ENCODE data around the gene PI16.
"Not testable (repeated sequence)": the region's sequence is repeated elsewhere in the genome, so short reads cannot be mapped to it uniquely, and the experiment has no call there.

Gene PI16

DNA sequence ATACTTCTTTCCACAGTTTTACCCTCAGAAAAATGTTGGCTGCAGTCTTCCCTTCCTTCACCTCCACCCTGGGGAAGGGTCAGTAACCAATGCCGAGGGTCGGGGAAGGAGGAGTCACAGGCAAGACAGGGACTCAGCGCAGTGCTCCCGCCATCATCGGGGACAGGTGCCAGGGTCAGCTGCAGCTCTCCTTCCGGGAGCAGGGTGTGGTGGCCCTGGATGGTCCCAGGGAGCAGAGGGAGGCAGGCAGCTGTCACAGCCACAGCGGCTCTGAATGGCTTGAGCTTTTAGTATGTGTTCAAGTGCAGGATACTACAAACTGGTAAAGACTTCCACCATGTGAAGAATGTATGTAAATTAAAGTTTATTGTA is 26.0 kb upstream of the PI16 start:
- in situ Hi-C loops (cut with MboI; ENCODE audit: low sequenced_read_pairs): no loop called here

DNA sequence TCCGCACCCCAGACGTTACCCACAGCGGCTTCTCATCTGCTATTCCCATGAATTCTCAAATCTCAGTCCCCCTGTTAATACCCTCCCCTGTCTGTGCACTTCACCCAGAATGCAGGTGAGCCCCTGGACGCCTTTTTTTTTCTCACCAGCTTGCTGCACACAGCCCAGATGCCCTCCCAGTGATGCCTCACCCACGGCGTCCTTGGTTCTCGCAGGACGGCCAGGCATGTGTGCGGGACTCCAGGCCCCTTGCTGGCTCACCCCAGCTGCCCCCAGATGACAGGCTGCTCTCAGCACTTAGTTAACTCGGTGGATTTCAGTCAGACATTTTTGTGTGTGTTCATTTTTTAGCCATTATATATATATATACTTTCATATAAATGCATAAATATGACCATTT is 25.4 kb upstream of the PI16 start:
- in situ Hi-C loops (cut with MboI; ENCODE audit: low sequenced_read_pairs): no loop called here

DNA sequence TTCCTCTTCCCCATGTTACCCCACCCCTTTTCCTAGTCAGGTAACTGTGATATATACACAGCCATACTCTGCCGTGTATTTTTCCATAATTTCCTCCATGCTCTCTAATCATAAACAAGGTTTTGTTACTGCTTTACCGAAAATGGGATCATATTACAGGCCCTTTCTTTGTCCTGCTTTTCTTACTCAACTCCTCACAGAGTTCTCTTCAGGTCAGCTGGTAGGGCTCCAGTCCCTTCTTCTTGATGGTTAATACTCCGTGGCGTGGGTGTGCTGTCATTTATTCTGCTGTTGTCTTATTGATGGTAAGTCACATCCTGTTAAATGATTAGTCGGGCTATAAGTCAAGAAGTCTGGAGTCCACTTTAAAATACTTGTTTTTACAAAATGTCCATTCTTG is 24.9 kb upstream of the PI16 start:
- in situ Hi-C loops (cut with MboI; ENCODE audit: low sequenced_read_pairs): no loop called here

DNA sequence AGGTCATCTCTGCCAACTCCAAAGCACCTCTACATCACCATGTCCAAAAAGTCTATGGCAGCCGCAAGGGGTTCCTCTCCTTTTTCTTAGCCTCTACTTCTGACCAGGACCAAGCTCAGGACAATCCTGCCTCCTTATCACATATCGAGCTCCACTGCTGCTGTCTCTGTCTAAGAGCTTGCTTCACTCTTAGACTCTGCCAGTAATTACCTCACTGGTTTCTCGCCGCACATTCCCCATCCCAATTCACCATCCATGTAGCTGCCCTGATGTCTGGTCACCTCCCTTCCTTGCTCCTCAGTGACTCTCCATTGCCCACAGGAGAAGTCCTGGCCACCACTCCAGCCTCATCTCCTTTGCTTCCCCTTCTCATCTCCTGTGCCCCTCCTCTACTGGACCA is 24.1 kb upstream of the PI16 start:
- in situ Hi-C loops (cut with MboI; ENCODE audit: low sequenced_read_pairs): no loop called here

DNA sequence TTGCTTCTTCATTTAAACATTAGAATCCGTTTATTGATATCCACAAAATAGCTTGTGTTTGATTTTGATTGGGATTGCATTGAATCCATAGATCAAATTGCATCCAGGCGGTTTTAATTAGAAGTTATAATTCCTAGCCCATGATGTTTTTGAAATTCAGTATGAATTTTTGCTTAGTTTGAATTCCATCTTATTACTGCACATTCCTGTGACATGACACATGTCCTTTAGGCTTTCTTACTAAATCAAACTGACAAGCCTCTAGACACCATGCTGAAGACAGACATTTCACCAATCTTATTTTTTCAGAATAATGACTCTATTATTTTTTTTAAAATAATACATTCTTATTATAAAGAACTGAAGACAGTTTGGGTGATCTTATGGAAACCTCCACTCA is 21.4 kb upstream of the PI16 start:
- in situ Hi-C loops (cut with MboI; ENCODE audit: low sequenced_read_pairs): no loop called here

DNA sequence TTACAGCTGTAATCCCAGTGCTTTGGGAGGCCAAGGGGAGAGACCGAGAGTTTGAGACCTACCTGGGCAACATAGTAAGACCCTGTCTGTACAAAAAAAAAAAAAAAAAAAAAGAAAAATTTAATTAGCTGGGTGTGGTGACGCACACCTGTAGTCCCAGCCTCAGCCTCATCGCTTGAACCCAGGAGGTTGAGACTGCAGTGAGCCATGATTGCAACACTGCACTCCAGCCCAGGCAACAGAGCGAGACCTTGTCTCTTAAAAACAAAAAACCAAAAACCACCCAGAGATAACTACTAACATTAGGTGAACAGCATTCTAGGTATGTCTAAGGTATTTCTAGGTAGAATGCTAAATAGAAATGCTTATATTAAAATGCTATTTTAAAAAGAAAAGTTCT is 21.0 kb upstream of the PI16 start:
- in situ Hi-C loops (cut with MboI; ENCODE audit: low sequenced_read_pairs): no loop called here

DNA sequence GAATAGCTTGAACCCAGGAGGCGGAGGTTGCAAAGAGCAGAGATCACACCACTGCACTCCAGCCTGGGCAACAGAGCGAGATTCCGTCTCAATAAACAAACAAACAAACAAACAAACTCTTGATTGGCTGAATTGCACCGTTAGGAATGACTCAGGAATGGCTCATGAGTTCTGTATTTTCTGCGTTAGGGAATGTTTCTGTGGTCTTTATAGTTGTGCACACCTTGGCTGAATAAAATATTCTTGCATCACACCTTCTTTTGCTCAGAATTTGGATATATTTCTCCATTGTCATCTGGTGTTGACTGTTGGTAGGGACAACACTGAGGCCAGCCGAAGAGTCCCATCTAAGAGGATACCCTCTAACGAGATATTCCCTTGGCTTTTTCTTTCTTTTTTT is 19.6 kb upstream of the PI16 start:
- in situ Hi-C loops (cut with MboI; ENCODE audit: low sequenced_read_pairs): no loop called here

DNA sequence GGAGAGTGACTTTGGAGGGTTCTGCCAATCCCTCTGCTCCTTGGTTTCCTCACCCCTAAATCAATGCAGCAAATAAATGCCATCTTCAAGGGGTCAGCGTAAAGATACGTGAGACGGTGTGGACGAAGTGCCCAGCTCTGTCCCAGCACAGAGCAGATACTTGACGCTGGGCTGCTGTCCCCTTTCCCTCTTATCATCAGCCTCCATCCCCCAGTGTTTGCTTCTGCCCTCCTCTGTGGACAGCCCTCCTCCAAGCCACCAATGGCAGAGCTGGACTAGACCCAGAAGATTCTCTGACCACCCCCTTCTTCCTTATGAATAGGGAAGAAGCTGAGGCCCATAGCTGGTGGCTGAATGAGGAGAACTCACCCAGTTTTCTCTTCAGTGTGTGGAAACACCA is 17.7 kb upstream of the PI16 start:
- in situ Hi-C loops (cut with MboI; ENCODE audit: low sequenced_read_pairs): no loop called here

DNA sequence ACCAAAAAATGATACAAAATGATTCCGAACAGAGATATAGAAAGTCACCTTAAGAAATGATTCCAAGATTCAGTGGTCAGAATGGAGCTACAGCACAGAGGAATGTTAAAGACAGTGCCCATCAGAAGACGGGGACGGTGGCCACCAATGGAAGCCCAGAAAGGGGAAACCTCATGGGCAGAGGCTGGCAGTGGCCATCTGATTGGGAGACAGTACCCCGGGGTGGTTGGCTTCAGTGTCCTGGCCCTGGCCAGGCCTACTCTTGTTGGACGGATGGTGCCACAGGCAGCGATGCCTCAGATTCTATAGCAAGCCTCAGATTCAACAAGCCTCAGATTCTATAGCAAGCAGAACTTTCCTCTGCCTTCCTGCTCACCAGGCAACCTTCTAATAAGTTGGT is 16.6 kb upstream of the PI16 start:
- in situ Hi-C loops (cut with MboI; ENCODE audit: low sequenced_read_pairs): no loop called here

DNA sequence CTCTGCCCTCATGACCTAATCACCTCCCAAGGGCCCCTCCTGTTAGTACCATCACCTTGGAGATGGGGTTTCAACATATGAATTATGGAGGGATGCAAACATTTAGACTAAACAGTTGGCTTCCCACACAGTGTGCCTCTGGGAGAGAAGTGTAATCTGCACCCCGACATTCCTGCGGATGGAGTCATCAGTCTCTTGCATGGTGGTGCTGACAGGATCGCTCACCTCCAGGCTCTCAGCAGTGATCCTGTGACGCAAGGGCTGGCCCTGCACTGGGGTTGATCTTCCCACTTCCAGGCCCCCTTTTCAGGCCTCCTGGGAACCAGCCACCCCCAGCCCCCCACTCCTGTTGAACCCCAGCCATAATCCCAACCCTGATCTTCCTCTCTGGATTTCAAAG is 16.0 kb upstream of the PI16 start:
- in situ Hi-C loops (cut with MboI; ENCODE audit: low sequenced_read_pairs): no loop called here

DNA sequence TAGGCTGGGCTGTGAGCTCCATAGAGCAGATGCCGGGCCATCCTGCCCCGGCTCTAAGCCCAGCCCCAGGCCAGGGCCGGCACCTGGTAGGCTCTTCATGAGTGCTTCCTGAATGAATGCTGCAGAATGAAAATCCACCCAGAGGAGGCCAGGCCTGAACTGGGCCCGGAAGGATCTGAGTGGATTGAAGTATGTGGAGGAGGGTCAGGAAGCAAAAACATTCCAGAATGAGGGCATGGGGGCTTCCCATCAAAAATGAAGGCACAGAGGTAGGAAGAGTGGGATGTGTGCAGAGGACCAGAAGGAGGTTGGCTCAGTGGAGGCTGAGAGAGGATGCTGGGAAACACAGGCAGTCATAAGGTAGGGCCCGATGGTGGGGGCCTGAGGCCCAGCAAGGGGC is 15.5 kb upstream of the PI16 start:
- in situ Hi-C loops (cut with MboI; ENCODE audit: low sequenced_read_pairs): not testable (repeated sequence)

DNA sequence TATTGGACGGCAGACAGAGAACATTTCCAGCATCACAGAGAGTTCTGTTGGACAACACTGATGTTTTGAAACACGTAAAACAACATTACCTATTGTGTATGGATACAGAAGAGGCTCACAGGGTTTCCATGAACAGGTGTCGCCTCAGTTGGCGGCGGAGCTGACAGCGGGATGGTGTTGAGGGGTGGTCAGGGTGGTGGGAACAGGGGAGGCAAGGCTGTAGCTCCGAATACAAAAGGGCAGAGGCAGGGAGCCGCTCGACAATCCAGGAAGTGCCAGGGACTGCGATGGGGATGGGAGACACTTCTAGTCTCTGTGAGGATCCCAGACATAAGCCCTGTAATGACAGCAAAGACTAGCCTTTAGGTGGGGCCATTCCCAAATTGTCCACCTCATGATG is 14.5 kb upstream of the PI16 start:
- in situ Hi-C loops (cut with MboI; ENCODE audit: low sequenced_read_pairs): no loop called here

DNA sequence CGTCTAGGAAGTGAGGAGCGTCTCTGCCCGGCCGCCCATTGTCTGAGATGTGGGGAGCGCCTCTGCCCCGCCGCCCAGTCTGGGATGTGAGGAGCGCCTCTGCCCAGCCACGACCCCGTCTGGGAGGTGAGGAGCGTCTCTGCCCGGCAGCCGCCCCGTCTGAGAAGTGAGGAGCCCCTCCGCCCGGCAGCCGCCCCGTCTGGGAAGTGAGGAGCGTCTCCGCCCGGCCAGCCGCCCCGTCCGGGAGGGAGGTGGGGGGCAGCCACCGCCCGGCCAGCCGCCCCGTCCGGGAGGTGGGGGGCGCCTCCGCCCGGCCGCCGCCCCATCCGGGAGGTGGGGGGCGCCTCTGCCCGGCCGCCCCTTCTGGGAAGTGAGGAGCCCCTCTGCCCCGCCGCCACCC is 13.0 kb upstream of the PI16 start:
- in situ Hi-C loops (cut with MboI; ENCODE audit: low sequenced_read_pairs): not testable (repeated sequence)

DNA sequence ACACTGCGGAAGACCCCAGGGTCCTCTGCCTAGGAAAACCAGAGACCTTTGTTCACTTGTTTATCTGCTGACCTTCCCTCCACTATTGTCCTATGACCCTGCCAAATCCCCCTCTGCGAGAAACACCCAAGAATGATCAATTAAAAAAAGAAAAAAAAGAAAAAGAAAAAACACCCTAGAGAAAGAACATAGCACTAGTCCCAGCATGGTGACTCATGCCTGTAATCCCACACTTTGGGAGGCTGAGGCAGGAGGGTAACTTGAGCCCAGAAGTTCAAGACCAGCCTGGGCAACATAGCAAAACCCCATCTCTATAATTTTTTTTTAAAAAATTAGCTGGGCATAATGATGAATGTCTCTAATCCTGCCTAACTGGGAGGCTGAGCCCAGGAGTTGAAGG is 12.2 kb upstream of the PI16 start:
- in situ Hi-C loops (cut with MboI; ENCODE audit: low sequenced_read_pairs): not testable (repeated sequence)

DNA sequence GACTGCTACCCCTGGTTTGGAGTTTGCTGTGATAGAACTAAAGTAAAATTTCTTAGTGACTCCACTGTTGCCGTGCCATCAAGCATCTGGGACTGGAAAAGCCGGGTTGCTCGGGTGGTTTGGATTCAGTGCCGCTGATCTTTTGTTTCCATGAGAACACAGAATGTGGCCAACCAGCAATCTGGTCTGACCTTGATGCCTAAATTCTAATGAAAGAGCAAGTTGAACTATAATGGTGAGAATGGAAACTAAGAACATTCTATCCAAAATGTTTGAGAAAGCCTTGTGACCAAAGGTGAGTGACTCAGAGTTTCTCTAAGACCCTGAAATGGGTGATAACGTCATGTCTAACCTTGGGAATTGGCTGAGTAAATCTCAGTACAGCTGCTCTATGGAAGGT is 9.9 kb upstream of the PI16 start:
- in situ Hi-C loops (cut with MboI; ENCODE audit: low sequenced_read_pairs): no loop called here

DNA sequence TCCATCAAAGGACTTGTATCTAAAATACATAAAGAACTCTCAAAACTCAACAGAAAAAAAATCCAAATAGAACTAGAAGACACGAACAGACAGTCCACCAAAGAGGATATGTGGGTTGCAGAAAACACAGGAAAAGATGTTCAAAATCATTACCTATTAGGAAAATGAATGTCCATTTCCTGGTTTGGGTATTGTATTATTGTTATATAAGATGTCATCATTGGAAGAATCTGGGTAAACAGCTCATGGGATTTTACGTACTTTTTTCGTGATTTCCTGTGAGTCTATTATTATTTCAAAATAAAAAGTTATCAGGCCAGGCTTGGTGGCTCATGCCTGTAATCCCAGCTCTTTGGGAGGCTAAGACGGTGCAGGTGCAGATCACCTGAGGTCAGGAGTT is 9.2 kb upstream of the PI16 start:
- in situ Hi-C loops (cut with MboI; ENCODE audit: low sequenced_read_pairs): no loop called here

DNA sequence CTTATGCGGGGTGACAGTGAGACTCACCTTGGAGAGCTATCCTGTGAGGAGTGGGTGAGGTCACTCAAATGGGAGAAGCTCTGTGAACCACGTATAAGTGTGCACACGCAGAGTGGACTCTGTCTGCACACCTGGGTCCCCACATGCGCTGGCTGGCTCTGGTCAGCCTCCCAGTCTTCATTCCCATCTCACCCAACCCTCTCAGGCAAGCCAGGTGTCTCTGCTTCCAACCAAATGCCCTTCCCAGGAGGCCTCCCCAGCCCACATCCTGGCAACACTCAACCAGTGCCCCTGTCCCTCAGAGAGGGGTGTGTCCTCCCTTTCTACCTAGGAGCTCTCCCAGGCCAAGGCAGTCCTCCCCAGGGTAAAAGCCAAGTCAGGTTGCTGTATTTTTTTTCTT is 8.0 kb upstream of the PI16 start:
- in situ Hi-C loops (cut with MboI; ENCODE audit: low sequenced_read_pairs): no loop called here

DNA sequence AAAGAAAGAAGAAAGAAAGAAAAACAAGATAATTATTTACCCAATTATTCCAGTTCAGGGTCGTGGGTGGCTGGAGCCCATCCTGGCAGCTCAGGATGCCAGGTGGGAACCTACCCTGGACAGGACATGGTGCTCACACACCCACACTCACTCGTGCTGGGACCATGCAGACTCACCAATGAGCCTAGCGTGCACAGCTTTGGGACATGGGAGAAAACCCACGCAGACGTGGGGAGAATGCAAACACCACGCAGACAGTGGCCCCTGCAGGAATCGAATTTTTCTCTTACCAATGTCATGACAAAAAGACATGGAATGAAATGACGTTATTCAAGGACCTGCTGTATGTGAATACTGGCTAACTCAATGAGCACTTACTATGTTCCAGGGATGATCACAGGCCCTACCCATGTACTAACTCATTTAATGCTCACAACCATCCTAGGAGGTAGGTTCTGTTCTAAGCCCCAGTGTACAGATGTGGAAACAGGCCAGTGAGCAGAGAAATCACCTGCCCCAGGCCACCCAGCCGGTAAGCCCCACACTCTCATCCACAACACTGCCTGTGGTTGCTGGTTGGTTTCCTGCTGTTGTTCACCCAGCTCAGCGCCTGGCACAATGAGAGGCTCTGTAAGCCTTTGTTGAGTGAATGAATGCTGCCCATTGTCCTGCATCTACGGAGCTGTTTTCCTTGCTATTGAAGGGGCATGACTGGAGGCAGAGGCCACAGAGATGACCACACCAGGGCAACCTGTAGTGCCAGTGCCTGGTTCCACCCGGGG is 6.8 kb upstream of the PI16 start:
- in situ Hi-C loops (cut with MboI; ENCODE audit: low sequenced_read_pairs): no loop called here

DNA sequence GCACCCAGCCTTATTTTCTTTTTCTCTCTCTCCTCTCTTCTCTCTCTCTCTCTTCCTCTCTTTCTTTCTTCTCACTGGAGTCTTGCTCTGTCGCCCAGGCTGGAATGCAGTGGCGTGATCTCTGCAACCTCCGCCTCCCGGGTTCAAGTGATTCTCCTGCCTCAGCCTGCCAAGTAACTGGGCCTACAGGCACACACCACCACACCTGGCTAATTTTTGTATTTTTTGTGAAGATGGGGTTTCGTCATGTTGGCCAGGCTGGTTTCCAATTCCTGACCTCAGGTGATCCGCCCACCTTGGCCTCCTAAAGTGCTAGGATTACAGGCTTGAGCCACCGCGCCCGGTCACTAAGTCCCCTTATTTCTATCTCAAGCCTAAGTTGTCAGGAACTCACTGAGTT is 5.5 kb upstream of the PI16 start:
- in situ Hi-C loops (cut with MboI; ENCODE audit: low sequenced_read_pairs): not testable (repeated sequence)

DNA sequence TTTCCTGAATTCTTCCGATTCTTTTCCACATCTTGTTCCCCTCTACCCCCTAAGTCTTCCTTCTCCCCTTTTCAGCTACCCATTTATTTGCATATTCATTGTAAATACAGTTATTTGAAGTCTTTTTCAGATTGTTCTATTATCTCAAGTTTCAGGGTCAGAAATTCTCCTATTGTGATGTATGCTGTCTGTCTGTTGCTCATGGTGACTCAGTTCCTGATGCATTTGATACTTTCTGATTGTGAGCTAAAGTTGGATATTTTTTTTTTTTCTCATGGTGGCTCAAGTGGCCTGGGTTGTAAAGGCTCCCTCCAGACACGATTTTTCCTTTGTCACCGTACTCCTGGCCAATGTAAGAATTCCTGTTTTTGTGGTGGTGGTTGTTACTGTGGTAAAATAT is 4.9 kb upstream of the PI16 start:
- in situ Hi-C loops (cut with MboI; ENCODE audit: low sequenced_read_pairs): no loop called here

DNA sequence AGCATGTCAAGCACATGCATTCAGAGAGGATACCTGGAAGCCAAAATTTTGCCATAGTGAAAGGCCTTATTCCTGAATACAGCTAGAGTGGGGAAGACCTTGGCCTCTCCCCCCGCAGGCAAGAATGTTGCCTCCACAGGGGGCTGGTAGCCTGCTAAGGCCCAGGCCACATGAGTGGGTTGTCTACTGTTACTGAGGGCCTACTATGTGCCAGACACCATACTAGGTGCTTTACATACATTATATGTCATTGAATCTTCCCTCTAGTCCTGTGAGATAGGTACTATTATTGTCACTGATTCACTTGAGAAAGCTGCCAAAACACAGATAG is 642 bp upstream of the PI16 start:
- in situ Hi-C loops (cut with MboI; ENCODE audit: low sequenced_read_pairs): no loop called here

DNA sequence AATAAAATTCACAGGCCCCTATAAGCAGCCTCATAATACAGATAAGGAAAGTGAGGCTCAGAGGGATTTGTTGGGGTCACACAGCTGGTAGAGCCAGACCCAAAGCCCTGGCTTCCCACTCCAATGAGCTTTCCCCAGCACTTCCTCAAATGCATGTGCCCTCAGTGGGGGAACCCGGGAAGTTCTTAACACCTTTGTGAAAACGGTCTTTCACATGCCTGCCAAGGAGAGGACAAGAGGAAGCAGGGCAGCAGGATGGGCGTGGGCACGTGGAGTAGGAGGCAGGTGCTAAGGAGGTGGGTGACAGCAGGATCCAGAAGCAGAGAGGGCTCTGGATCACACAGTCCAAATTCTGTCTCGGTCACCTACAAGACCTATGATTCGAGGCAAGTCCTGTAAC is 598 bp downstream of the PI16 start:
- in situ Hi-C loops (cut with MboI; ENCODE audit: low sequenced_read_pairs): no loop called here

DNA sequence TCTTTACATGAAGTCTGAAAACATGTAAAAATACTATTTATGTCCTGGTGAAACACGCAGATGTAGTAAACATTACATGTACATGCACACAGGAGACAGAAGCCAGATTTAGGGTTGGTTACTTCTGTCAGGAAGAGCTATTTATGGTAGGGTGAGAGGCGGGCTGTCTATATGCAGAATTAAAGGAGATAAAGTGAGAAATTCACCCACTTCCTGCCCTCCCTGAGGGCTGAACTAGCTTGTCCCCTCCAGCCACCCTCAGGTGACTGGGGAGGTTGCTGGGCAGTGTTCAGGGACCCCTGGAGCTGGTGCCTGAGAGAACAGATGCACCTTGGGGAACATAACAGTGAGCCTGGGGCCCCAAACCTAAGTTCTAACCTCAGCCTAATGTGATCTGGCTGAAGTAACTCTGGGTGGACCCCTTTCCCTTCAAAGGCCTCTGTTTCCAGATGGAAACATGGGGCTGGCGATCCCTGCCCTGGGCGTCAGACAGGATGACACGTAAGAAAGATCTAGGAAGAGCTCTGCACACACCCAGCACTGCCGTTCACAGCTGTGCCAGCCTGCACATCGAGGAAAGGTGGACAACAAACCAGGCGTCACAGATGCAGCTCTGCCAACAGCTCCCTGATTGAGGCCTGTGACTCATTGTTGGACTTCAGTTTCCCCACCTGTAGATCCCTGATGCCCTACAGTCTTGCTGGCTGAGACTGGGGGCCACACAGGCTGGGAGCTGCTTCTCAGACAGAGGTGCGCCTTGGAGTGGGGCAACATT is 1.3 kb downstream of the PI16 start:
- in situ Hi-C loops (cut with MboI; ENCODE audit: low sequenced_read_pairs): no loop called here

All from HL-60/S4 treated with phorbol 12-myristate 13-acetate at 8.2 ng/mL for 4 days and 3 days (cell line).